Neural cell (in vitro differentiated cells): ENCODE measurements around the gene ZSWIM6. TPM values are rescaled to one million over a fixed set of nuclear protein-coding genes. Genes with fewer than 3 reads are reported as not detected.

ENCODE experiments used
- H2AFZ ChIP-seq: fragments of 200-600, 300-800 bp; sonication (generic), shearing (Covaris generic); 2 replicates; pipeline ENCODE4 v1.6.0; 2014; ENCODE audit warnings: low read depth, mild to moderate bottlenecking, antibody characterized with exemption, low read length, moderate library complexity
- H3F3A ChIP-seq: fragments of 200-600 bp; shearing (Covaris generic); 2 replicates; pipeline ENCODE4 v1.6.1; 2016; ENCODE audit warnings: mild to moderate bottlenecking, moderate library complexity, mixed read lengths, antibody characterized with exemption, low read length; ENCODE audit not compliant: insufficient read depth, poor library complexity, severe bottlenecking
- H3K27ac ChIP-seq: fragments of 200-600, 300-800 bp; sonication (generic), shearing (Covaris generic); 2 replicates; pipeline ENCODE4 v1.5.1; 2014; ENCODE audit warnings: mild to moderate bottlenecking, low read length, moderate library complexity
- H3K27me3 ChIP-seq: fragments of 300-800, 200-600 bp; sonication (generic), shearing (Covaris generic); 2 replicates; pipeline ENCODE4 v1.6.0; 2014; ENCODE audit warnings: mild to moderate bottlenecking, low read depth, low read length, moderate library complexity; ENCODE audit not compliant: insufficient read depth
- H3K36me3 ChIP-seq: fragments of 300-800, 200-600 bp; sonication (generic), shearing (Covaris generic); 2 replicates; pipeline ENCODE4 v1.5.1; 2014; ENCODE audit warnings: mild to moderate bottlenecking, antibody characterized with exemption, low read length, moderate library complexity; ENCODE audit not compliant: insufficient read depth
- H3K4me2 ChIP-seq: fragments of 300-800, 200-600 bp; sonication (generic), shearing (Covaris generic); 2 replicates; pipeline ENCODE4 v1.6.0; 2014; ENCODE audit warnings: mild to moderate bottlenecking, low read length
- H3K4me3 ChIP-seq: fragments of 300-800, 200-600 bp; sonication (generic), shearing (Covaris generic); 2 replicates; pipeline ENCODE4 v1.5.1; 2014; ENCODE audit warnings: mild to moderate bottlenecking, low read length, moderate library complexity
- H3K79me2 ChIP-seq: fragments of 200-600 bp; shearing (Covaris generic); replicated peaks from 2 replicates; pipeline ENCODE4 v1.6.0; 2014; ENCODE audit warnings: mild to moderate bottlenecking, low read length, moderate library complexity; ENCODE audit not compliant: insufficient read depth
- H3K9ac ChIP-seq: fragments of 300-800, 200-600 bp; sonication (generic), shearing (Covaris generic); 2 replicates; pipeline ENCODE4 v1.6.1; 2016; ENCODE audit warnings: mild to moderate bottlenecking, low read length, mixed read lengths
- H3K9me2 ChIP-seq: fragments of 200-600 bp; shearing (Covaris generic); 2 replicates; pipeline ENCODE4 v1.6.1; 2016; ENCODE audit warnings: mild to moderate bottlenecking, low read length, mixed read lengths; ENCODE audit not compliant: insufficient read depth
- H3K9me3 ChIP-seq: fragments of 200-600, 300-800 bp; sonication (generic), shearing (Covaris generic); 2 replicates; pipeline ENCODE4 v1.6.1; 2016; ENCODE audit warnings: mild to moderate bottlenecking, mixed run types, low read length, moderate library complexity, mixed read lengths
- H4K20me1 ChIP-seq: fragments of 200-600 bp; shearing (Covaris generic); 2 replicates; pipeline ENCODE4 v1.6.1; 2016; ENCODE audit warnings: mild to moderate bottlenecking, mixed run types; ENCODE audit not compliant: insufficient read depth
- EP300 ChIP-seq: fragments of 450-650 bp; conservative IDR thresholded peaks from 2 replicates; pipeline ENCODE4 v1.6.1; 2014; ENCODE audit warnings: antibody characterized with exemption, mild to moderate bottlenecking, moderate library complexity; ENCODE audit not compliant: poor library complexity, severe bottlenecking
- EZH2 ChIP-seq: fragments of 200-600, 300-800 bp; shearing (Covaris generic), sonication (generic); IDR thresholded peaks from 2 replicates; pipeline ENCODE4 v1.6.1; 2014; ENCODE audit warnings: antibody characterized with exemption, low read length, borderline replicate concordance, mild to moderate bottlenecking; ENCODE audit not compliant: insufficient read depth, poor library complexity, severe bottlenecking
- MXI1 ChIP-seq: fragments of 450-650 bp; conservative IDR thresholded peaks from 2 replicates; pipeline ENCODE4 v1.6.1; 2014; ENCODE audit warnings: antibody characterized with exemption, mild to moderate bottlenecking; ENCODE audit not compliant: poor library complexity, severe bottlenecking
- POLR2AphosphoS5 ChIP-seq: IDR thresholded peaks from 2 replicates; pipeline ENCODE4 v1.6.1; 2012
- RAD21 ChIP-seq: fragments of 450-650 bp; conservative IDR thresholded peaks from 2 replicates; pipeline ENCODE4 v1.6.1; 2014; ENCODE audit warnings: antibody characterized with exemption, mild to moderate bottlenecking, moderate library complexity
- SMC3 ChIP-seq: fragments of 450-650 bp; conservative IDR thresholded peaks from 2 replicates; pipeline ENCODE4 v1.6.1; 2014; ENCODE audit warnings: antibody characterized with exemption, mild to moderate bottlenecking, moderate library complexity; ENCODE audit not compliant: poor library complexity
- TAF1 ChIP-seq: IDR thresholded peaks from 2 replicates; pipeline ENCODE4 v1.6.1; 2012; ENCODE audit warnings: low read depth
- polyA plus RNA-seq: library from polyadenylated mRNA; depleted of rRNA; stranded (reverse); fragments of >200 nt; gene quantifications from 2 replicates; pipeline ENCODE4 v1.2.3, GENCODE V29; 2014
- TF ChIP-seq, protein P1 (sequence below): fragments of 450-650 bp; IDR thresholded peaks from 2 replicates; pipeline ENCODE4 v1.5.1; 2014; ENCODE audit warnings: antibody characterized with exemption, mild to moderate bottlenecking, moderate library complexity; ENCODE audit not compliant: poor library complexity, severe bottlenecking
- TF ChIP-seq, protein P2 (sequence below): IDR thresholded peaks from 2 replicates; pipeline ENCODE4 v1.6.1; 2012; ENCODE audit warnings: borderline replicate concordance

The ZSWIM6 gene
- polyA plus RNA-seq, 1 donor from 2014 or later, result 43.6 TPM

- H3K27me3 ChIP-seq, result no peaks in the 10 kb centered on the region
- H2AFZ ChIP-seq, result no peak overlapping the region
- H3K9ac ChIP-seq, result no peak overlapping the region
- peaks cover 12% of the 10 kb centered on the region for H4K20me1 ChIP-seq
- H3F3A ChIP-seq, result no peaks in the 10 kb centered on the region
- H3K4me2 ChIP-seq, result no peak overlapping the region
- H3K4me3 ChIP-seq, result no peak overlapping the region
- no peaks in the 10 kb centered on the region for H3K36me3 ChIP-seq
- H3K9me2 ChIP-seq, result no peaks in the 10 kb centered on the region
- H3K79me2 ChIP-seq, result peaks cover 94% of the 10 kb centered on the region
- no peak overlapping the region for H3K27ac ChIP-seq
- no peaks in the 10 kb centered on the region for H3K9me3 ChIP-seq
- TF ChIP-seq EP300 (no peak), TAF1 (no peak), MXI1 (no peak)
These were observed 129.4 kb downstream of the ZSWIM6 start for GRCh38 chr5:61461417-61461816.

DNA sequence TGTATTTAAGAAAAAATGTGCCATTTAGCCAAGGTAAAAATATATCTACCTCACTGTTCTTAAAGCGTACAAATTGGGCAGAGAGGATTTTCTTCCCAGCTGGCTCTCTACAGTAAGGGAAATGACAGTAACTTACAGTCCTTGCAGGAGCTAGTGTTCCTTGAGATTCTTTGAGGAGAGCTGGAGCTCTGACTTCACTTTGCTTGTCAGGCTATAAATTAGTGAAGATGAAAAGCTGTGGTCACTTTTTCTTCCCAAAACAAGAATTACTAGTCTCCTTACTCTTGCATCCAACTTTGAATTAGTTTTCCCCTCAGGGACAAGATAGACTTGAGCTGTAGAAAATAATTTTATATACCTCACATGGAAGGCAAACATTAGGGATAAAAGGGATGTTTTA is 129.9 kb downstream of the ZSWIM6 start:
- H3K4me3 ChIP-seq, result no peak overlapping the region
- H3K36me3 ChIP-seq, result no peaks in the 10 kb centered on the region
- peaks cover 12% of the 10 kb centered on the region for H4K20me1 ChIP-seq
- H3K9me3 ChIP-seq, result no peaks in the 10 kb centered on the region
- H3K27ac ChIP-seq, result no peak overlapping the region
- TF ChIP-seq SMC3 (no peak), POLR2AphosphoS5 (no peak), MXI1 (no peak)
- TF ChIP-seq, protein P1, sequence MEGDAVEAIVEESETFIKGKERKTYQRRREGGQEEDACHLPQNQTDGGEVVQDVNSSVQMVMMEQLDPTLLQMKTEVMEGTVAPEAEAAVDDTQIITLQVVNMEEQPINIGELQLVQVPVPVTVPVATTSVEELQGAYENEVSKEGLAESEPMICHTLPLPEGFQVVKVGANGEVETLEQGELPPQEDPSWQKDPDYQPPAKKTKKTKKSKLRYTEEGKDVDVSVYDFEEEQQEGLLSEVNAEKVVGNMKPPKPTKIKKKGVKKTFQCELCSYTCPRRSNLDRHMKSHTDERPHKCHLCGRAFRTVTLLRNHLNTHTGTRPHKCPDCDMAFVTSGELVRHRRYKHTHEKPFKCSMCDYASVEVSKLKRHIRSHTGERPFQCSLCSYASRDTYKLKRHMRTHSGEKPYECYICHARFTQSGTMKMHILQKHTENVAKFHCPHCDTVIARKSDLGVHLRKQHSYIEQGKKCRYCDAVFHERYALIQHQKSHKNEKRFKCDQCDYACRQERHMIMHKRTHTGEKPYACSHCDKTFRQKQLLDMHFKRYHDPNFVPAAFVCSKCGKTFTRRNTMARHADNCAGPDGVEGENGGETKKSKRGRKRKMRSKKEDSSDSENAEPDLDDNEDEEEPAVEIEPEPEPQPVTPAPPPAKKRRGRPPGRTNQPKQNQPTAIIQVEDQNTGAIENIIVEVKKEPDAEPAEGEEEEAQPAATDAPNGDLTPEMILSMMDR, result no peak
- TF ChIP-seq, protein P2, sequence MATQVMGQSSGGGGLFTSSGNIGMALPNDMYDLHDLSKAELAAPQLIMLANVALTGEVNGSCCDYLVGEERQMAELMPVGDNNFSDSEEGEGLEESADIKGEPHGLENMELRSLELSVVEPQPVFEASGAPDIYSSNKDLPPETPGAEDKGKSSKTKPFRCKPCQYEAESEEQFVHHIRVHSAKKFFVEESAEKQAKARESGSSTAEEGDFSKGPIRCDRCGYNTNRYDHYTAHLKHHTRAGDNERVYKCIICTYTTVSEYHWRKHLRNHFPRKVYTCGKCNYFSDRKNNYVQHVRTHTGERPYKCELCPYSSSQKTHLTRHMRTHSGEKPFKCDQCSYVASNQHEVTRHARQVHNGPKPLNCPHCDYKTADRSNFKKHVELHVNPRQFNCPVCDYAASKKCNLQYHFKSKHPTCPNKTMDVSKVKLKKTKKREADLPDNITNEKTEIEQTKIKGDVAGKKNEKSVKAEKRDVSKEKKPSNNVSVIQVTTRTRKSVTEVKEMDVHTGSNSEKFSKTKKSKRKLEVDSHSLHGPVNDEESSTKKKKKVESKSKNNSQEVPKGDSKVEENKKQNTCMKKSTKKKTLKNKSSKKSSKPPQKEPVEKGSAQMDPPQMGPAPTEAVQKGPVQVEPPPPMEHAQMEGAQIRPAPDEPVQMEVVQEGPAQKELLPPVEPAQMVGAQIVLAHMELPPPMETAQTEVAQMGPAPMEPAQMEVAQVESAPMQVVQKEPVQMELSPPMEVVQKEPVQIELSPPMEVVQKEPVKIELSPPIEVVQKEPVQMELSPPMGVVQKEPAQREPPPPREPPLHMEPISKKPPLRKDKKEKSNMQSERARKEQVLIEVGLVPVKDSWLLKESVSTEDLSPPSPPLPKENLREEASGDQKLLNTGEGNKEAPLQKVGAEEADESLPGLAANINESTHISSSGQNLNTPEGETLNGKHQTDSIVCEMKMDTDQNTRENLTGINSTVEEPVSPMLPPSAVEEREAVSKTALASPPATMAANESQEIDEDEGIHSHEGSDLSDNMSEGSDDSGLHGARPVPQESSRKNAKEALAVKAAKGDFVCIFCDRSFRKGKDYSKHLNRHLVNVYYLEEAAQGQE, result no peak
- H3K27me3 ChIP-seq, result no peaks in the 10 kb centered on the region
- no peak overlapping the region for H2AFZ ChIP-seq
- no peaks in the 10 kb centered on the region for H3K9me2 ChIP-seq
- H3K4me2 ChIP-seq, result no peak overlapping the region
- H3F3A ChIP-seq, result no peaks in the 10 kb centered on the region
- H3K9ac ChIP-seq, result no peak overlapping the region
- H3K79me2 ChIP-seq, result peaks cover 96% of the 10 kb centered on the region

GRCh38 chr5:61463596-61463995 is 131.5 kb downstream of the ZSWIM6 start:
- H3K36me3 ChIP-seq, result no peaks in the 10 kb centered on the region
- peaks cover 2% of the 10 kb centered on the region for H3F3A ChIP-seq
- H3K27me3 ChIP-seq, result no peaks in the 10 kb centered on the region
- no peak overlapping the region for H3K27ac ChIP-seq
- H3K9me2 ChIP-seq, result no peaks in the 10 kb centered on the region
- peaks cover 97% of the 10 kb centered on the region for H3K79me2 ChIP-seq
- H3K9me3 ChIP-seq, result no peaks in the 10 kb centered on the region
- H4K20me1 ChIP-seq, result peaks cover 12% of the 10 kb centered on the region
- H3K4me3 ChIP-seq, result no peak overlapping the region
- H3K9ac ChIP-seq, result no peak overlapping the region
- TF ChIP-seq SMC3 (no peak), MXI1 (no peak), RAD21 (no peak), POLR2AphosphoS5 (no peak), EZH2 (no peak), EP300 (no peak), TAF1 (no peak)
- TF ChIP-seq, protein P2, result no peak
- TF ChIP-seq, protein P1, result no peak
- H3K4me2 ChIP-seq, result no peak overlapping the region
- no peak overlapping the region for H2AFZ ChIP-seq
